ENCODE measurements around the gene TCF12. TPM values are rescaled to one million over a fixed set of nuclear protein-coding genes. Genes with fewer than 3 reads are reported as not detected.
A peak's percentile ranks its signal among the peaks of the same experiment; 100 is the strongest.

Gene TCF12
- total RNA-seq, 6 experiments from 2014 or later: 106 to 200 (median 149) TPM

- TF ChIP-seq CTCF (IDR thresholded peaks at IDR 0.05): no peak
- Mint-ChIP-seq H3K4me1 (ENCODE audit: low read depth) (peaks cover 80% of the 10 kb centered on the region), H3K4me3 (peak overlapping the region; percentile 62; the same call in 1 of the 2 replicates), H3K36me3 (ENCODE audit: low read depth) (peaks cover 17% of the 10 kb centered on the region), H3K27me3 (ENCODE audit: insufficient read depth) (no peaks in the 10 kb centered on the region), H3K9me3 (no peaks in the 10 kb centered on the region), H3K27ac (peak overlapping the region; percentile 84)
- DNase-seq: no peak
Observed at GRCh38 chr15:57061281-57061680, 142.8 kb downstream of the TCF12 start.

GRCh38 chr15:57061696-57062095, 143.3 kb downstream of the TCF12 start:
- Mint-ChIP-seq H3K9me3 (no peaks in the 10 kb centered on the region), H3K27me3 (ENCODE audit: insufficient read depth) (no peaks in the 10 kb centered on the region), H3K36me3 (ENCODE audit: low read depth) (peaks cover 17% of the 10 kb centered on the region), H3K27ac (peak overlapping the region; percentile 84), H3K4me3 (peak overlapping the region; percentile 32), H3K4me1 (ENCODE audit: low read depth) (peaks cover 77% of the 10 kb centered on the region)
- peak; percentile 19 for DNase-seq
- no peak for TF ChIP-seq CTCF (IDR thresholded peaks at IDR 0.05)

GRCh38 chr15:57064033-57064432, 145.6 kb downstream of the TCF12 start:
- Mint-ChIP-seq H3K9me3 (no peaks in the 10 kb centered on the region), H3K4me1 (ENCODE audit: low read depth) (peaks cover 66% of the 10 kb centered on the region), H3K27me3 (ENCODE audit: insufficient read depth) (no peaks in the 10 kb centered on the region), H3K4me3 (no peak overlapping the region), H3K36me3 (ENCODE audit: low read depth) (peaks cover 24% of the 10 kb centered on the region), H3K27ac (no peak overlapping the region)
- no peak for DNase-seq
- TF ChIP-seq CTCF (IDR thresholded peaks at IDR 0.05): no peak

GRCh38 chr15:57069423-57069822, 151.0 kb downstream of the TCF12 start:
- H3K9me3 Mint-ChIP-seq: no peaks in the 10 kb centered on the region
- H3K27ac Mint-ChIP-seq: no peak overlapping the region; the same call in 1 of the 2 replicates
- peaks cover 11% of the 10 kb centered on the region for H3K36me3 Mint-ChIP-seq (ENCODE audit: low read depth)
- TF ChIP-seq CTCF (IDR thresholded peaks at IDR 0.05): no peak
- H3K27me3 Mint-ChIP-seq (ENCODE audit: insufficient read depth): peaks cover 2% of the 10 kb centered on the region; the same call in 1 of the 2 replicates
- DNase-seq: no peak
- H3K4me1 Mint-ChIP-seq (ENCODE audit: low read depth): peaks cover 33% of the 10 kb centered on the region
- H3K4me3 Mint-ChIP-seq: no peak overlapping the region

GRCh38 chr15:57070674-57071073, 152.2 kb downstream of the TCF12 start:
- Mint-ChIP-seq H3K27ac (no peak overlapping the region), H3K4me3 (no peak overlapping the region)
- no peak for TF ChIP-seq CTCF (IDR thresholded peaks at IDR 0.05)

GRCh38 chr15:57079446-57079845, 161.0 kb downstream of the TCF12 start:
- TF ChIP-seq CTCF (IDR thresholded peaks at IDR 0.05): no peak
- H3K9me3 Mint-ChIP-seq: no peaks in the 10 kb centered on the region
- no peak overlapping the region for H3K27ac Mint-ChIP-seq
- peaks cover 4% of the 10 kb centered on the region; the same call in 1 of the 2 replicates for H3K36me3 Mint-ChIP-seq (ENCODE audit: low read depth)
- H3K4me3 Mint-ChIP-seq: no peak overlapping the region
- H3K4me1 Mint-ChIP-seq (ENCODE audit: low read depth): peaks cover 31% of the 10 kb centered on the region
- DNase-seq: no peak
- peaks cover 1% of the 10 kb centered on the region for H3K27me3 Mint-ChIP-seq (ENCODE audit: insufficient read depth)

More at GRCh38 chr15:57070674-57071073, 152.2 kb downstream of the TCF12 start:
- H3K36me3 Mint-ChIP-seq (ENCODE audit: low read depth): peaks cover 11% of the 10 kb centered on the region
- DNase-seq: no peak
- peaks cover 2% of the 10 kb centered on the region for H3K27me3 Mint-ChIP-seq (ENCODE audit: insufficient read depth)
- H3K4me1 Mint-ChIP-seq (ENCODE audit: low read depth): peaks cover 42% of the 10 kb centered on the region
- no peaks in the 10 kb centered on the region for H3K9me3 Mint-ChIP-seq

Data from HFFc6 (cell line).